Measurements from ENCODE around the gene INTS4. TPM values are rescaled to one million over a fixed set of nuclear protein-coding genes. Genes with fewer than 3 reads are reported as not detected.

The INTS4 gene
- total and polyA plus RNA-seq, 10 of the 15 experiments (the other 5 are each of a cell fraction or from before 2014, with no cell fraction given): 20.2 to 50.5 (median 40.0) TPM

- in situ Hi-C loops (cut with MboI) (no loop called here), intact Hi-C loops (cut with micrococcal nuclease; ENCODE audit: unreplicated experiment) (no loop called here)
- no peaks in the 10 kb centered on the region for H3K36me3 ChIP-seq (ENCODE audit: control insufficient read depth in 2 of 2, insufficient read depth in 2 of 2, low read length in 1 of 2)
- WGBS (ENCODE audit: insufficient coverage, insufficient replicate concordance, low lambda C conversion rate, missing lambda C conversion rate): 83% methylated on average over 1 of the region's 1 CpG
- CTCF ChIA-PET: interaction anchor here (0.9 to 1.4 kb wide), 3 partner anchors 16 to 412 kb away, joined by 3 to 6 read pairs (median 4); no protein-coding TSS in a partner anchor
- H3K4me2 ChIP-seq (ENCODE audit: control insufficient read depth, insufficient read depth): no peak overlapping the region
- no TSS peak for BruUV-seq (replicated peaks)
- ATAC-seq (no peak), DNase-seq (ENCODE audit: low read depth, low spot score) (no peak), FAIRE-seq (no peak)
- TF ChIP-seq SP1 (IDR thresholded peaks at IDR 0.05; ENCODE audit: low read depth, low read length) (no peak), TCF12 (IDR thresholded peaks at IDR 0.05; ENCODE audit: low read depth, low read length) (no peak), CUX1 (IDR thresholded peaks at IDR 0.05; ENCODE audit: insufficient replicate concordance, low read depth, low read length) (no peak), IRF5 (IDR thresholded peaks at IDR 0.05; ENCODE audit: borderline replicate concordance) (no peak), CBFB (IDR thresholded peaks at IDR 0.05; ENCODE audit: low read depth) (no peak), RELA (IDR thresholded peaks at IDR 0.05; ENCODE audit: borderline replicate concordance, partially characterized antibody) (no peak), BACH1 (IDR thresholded peaks at IDR 0.05; ENCODE audit: borderline replicate concordance) (no peak), KLF5 (IDR thresholded peaks at IDR 0.05; ENCODE audit: partially characterized antibody) (no peak)
- H2AFZ ChIP-seq (ENCODE audit: control insufficient read depth, low read depth, low read length): no peak overlapping the region
- no peaks in the 10 kb centered on the region for H3K27me3 ChIP-seq (replicated peaks in 1 of 2; ENCODE audit: control insufficient read depth in 2 of 2, insufficient read depth in 2 of 2, low read length in 1 of 2)
- POLR2A ChIA-PET: no interaction called here
- SMC1A ChIA-PET (ENCODE audit: uncharacterized antibody, unreplicated experiment): interaction anchor here (0.9 to 2.6 kb wide), 2 partner anchors 21 kb away, joined by 3 to 6 read pairs; partner anchors contain the start of gene INTS4
- H3K4me3 ChIP-seq: no peak overlapping the region
- no peaks in the 10 kb centered on the region for H3K79me2 ChIP-seq (ENCODE audit: control insufficient read depth, insufficient read depth, low read length)
- peaks cover 7% of the 10 kb centered on the region for H3K4me1 ChIP-seq (ENCODE audit: control insufficient read depth, insufficient read depth, low read length)
- H3K27ac ChIP-seq (ENCODE audit: control insufficient read depth, insufficient read depth): no peak overlapping the region
- no peaks in the 10 kb centered on the region; the same call in 2 of the 3 replicates for H3K9me3 ChIP-seq (replicated peaks; ENCODE audit: control insufficient read depth, insufficient read depth, low read length)
- no peak overlapping the region for H3K9ac ChIP-seq (ENCODE audit: control insufficient read depth, insufficient read depth, low read length)
- H4K20me1 ChIP-seq (ENCODE audit: control insufficient read depth, insufficient read depth): no peaks in the 10 kb centered on the region; the same call in 1 of the 2 replicates
- RAD21 ChIA-PET (ENCODE audit: unreplicated experiment): no interaction called here
Observed at GRCh38 chr11:78015878-78016277, 21.4 kb upstream of the INTS4 start.

Data from GM12878 (cell line).